ENCODE data around the gene AQR.
"Not testable (repeated sequence)": the region's sequence is repeated elsewhere in the genome, so short reads cannot be mapped to it uniquely, and the experiment has no call there.

AQR gene

DNA sequence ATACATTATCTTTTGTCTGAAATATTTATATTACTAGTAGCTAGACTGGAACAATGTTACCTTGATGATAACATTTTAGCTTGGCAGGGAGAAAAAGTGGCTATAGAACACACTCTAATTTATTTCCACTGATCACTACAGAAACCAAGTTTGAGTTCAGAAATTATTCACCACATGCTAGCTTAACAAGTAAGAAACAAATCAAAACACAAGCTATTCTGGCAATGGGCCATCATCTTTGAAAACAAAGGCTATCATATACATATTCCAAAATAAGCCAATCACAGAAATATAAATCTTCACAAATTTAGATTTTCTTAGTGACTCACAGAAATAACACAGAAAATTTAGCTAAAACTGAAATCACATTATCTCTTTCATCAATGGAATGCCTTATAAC is 17.1 kb downstream of the AQR start:
- DNase-seq: no peak

- DNase-seq: no peak
Measured at GRCh38 chr15:34951993-34952392, 17.5 kb downstream of the AQR start.

DNA sequence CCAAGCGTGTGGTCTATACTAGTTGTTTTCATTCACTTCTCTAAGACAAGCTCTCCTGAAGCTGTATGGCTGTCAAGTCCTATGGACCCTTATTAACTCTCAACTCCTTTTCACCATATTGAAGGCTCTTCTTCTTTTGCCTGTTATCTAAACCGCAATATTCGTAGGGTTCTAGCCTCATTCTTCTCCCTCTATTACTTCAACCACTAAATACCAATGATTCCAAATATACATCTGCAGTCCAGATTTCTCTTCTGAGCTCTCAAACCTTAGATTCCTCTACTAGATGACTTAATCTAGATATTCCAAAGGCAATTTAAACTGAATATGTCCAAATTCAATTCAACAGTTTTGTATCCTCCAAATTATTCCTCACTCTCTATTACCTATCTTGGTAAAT is 24.6 kb downstream of the AQR start:
- no peak for DNase-seq

- no peak for DNase-seq
Measured at GRCh38 chr15:34943711-34944110, 25.8 kb downstream of the AQR start.

- DNase-seq: not testable (repeated sequence)
Measured at GRCh38 chr15:34943264-34943663, 26.3 kb downstream of the AQR start.

GRCh38 chr15:34942363-34942762 is 27.2 kb downstream of the AQR start:
- DNase-seq: no peak

DNA sequence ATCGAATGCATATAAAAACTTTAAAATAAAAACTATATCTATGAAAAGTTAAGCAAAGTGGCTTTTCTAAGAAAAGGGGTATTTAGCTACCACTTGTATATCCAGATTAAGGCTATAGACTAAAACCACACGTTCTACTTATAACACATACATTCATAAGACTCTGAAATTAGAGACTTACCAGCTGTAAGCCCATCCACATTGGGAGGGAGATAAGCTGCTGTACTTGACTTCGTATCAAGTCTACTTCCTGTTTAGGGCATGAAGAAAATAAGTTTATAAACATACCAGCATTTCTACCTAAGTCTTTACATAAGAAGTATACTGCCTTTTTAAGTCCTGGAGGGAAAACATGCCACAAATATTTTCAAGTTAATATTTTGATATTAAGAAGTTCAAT is 27.7 kb downstream of the AQR start:
- no peak for DNase-seq

- no peak for DNase-seq
Measured at GRCh38 chr15:34941185-34941698, 28.3 kb downstream of the AQR start.

DNA sequence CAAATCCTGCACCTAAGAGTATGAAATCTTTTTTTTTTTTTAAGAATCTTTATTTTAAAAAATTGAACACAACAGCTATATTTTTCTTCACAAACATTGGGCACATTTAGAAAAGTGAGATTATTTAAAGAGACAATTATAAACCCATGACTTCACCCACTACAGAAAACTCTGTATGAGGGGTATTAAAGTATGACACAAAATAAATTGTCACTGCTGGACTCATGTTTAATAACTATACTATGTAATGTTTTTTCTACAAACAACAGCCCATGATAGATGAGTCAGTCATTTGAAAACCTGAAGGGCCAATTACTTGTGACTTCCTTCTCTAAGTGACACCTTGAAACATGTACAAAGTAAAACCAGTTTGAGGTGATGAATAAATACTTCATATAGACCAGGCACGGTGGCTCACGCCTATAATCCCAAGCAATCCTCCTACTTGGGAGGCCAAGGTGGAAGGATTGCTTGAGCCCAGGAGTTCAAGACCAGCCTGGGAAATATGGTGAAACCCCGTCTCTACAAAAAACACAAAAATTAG is 36.0 kb downstream of the AQR start:
- DNase-seq: no peak

- DNase-seq: not testable (repeated sequence)
Measured at GRCh38 chr15:34928349-34928748, 41.2 kb downstream of the AQR start.

GRCh38 chr15:34927726-34928125 is 41.8 kb downstream of the AQR start:
- no peak for DNase-seq

- no peak for DNase-seq
Measured at GRCh38 chr15:34914317-34914716, 55.2 kb downstream of the AQR start.

GRCh38 chr15:34905047-34905446 is 64.5 kb downstream of the AQR start:
- DNase-seq: no peak

DNA sequence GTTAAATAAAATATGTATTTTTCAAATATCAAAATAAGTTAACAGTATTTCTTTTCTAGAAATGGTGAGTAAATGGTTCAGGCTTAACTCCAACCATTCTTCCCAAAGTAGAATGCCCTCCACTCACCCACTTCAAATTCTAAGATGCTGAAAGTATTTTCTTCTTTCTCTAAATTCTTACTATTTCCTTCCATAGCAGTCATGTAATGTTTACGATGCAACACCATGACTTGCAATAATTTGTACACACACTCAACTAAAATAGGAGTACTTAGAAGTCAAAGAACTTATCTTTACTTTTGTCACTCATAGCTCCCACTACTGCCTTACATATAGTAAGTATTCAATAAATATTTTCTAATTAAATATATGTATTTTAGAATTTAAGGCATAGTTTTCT is 65.0 kb downstream of the AQR start:
- no peak for DNase-seq

DNA sequence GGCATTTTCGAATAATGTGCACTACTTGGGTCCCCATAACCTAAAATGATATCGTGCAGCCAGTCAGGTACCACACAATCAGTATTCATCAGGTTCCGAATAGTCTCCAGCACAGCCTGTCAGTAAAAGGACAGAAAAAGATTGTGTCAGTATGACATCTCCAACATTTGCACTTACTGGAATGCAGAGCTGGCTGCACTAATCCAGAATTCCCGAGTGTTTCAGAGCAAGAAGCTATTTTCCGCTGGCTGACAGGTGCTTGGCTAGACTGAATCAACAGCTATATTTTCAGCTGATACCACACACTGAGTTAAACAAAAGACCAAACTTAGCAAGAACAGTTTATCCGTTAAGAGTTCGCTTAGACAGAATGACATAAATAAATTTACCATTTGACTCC is 68.8 kb downstream of the AQR start:
- DNase-seq: no peak

DNA sequence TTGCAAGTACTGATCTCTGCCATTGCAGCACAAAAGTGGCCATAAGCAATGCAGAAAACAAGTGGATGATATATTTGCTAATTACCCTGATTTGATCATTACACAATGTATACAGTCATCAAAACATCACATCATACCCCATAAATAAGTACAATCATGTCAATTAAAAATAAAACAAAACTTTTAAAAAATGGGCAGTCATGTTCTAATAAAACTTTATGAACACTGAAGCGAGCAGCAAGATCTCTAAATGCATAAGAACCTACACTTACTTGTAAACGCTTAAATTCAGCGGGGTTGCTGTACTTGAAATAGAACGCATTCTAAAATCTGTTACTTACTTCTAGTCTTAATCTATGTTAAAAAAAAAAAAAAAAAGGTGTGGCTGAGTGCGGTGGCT is 73.4 kb downstream of the AQR start:
- no peak for DNase-seq

GRCh38 chr15:34893967-34894366 is 75.6 kb downstream of the AQR start:
- DNase-seq: no peak

- DNase-seq: no peak
Measured at GRCh38 chr15:34892963-34893591, 76.5 kb downstream of the AQR start.

DNA sequence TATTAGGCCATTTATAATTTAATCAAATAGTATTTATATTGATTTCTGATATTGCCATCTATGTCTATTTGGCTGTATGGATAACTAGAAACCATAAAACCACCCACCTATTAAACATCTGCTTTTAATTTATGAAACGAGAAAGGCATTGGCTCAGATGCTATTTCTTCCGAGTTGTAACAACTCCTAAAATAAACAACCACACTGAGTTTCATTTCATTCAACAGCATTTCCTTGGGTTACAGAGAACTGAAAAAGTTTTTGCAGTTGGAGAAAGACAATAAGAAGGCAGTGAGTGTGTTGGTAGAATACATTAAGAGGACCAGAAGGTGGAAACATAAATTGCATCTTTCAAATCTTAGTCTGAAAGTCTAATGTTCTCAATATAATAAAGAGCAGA is 79.1 kb downstream of the AQR start:
- no peak for DNase-seq

- no peak for DNase-seq
Measured at GRCh38 chr15:34889476-34889875, 80.1 kb downstream of the AQR start.

GRCh38 chr15:34886134-34886533 is 83.4 kb downstream of the AQR start:
- no peak for DNase-seq

DNA sequence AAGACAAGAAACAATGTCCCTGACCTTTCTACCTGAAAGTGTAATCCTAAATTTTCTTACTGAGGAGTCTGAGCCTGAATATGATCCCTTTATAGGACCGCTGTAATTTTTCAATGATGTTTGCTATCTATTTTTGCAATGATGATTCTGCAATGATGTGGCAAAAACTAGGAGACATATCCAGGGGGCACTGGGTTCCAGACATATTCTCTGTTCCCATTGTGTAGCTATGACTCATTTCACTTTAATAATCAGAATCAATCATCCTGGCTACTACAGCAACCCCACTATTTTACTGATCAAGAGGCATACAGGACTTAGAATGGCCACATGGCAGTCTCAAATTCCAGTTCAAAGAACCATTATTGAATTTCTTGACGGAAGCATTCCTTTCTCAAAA is 85.9 kb downstream of the AQR start:
- no peak for DNase-seq

DNA sequence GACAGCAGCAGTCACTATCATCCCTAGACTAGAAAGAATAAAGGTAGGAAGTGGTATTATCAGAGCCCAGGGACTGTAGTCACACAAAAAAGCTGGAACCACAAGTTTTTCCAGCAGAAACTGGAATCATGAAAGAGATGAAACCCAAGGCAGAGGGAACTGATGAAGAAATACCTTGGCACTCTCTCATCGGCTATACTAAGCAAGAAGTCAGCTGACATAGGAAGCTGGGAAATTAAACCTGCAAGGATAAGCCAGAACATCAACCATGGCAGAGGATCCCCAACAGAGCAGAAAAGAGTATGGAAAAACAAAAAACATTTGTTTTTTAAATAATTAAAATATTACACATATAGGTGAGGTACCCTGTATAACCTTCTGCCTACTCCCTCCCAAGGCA is 86.5 kb downstream of the AQR start:
- DNase-seq: no peak

GRCh38 chr15:34879107-34879506 is 90.4 kb downstream of the AQR start:
- no peak for DNase-seq

DNA sequence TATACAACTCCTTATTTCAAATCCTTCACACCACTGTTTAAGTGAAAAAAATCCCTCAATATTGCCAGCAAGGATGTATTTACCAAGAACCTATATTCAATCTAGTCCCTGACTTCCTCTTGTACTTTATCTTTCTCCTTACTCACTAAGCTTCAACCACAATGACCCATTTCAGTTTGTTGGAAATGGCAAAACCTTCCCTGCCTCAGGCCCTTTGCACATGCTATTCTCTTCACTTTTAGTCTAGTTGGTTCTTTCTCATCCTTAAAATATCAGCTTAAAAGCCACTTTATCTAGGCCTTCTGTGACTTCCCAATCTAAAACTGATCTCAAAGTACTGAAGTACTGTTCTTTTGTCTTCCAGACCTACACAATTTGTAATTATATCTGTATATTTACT is 92.9 kb downstream of the AQR start:
- DNase-seq: no peak
